ENCODE data around the gene ISL2.

The ISL2 gene

DNA sequence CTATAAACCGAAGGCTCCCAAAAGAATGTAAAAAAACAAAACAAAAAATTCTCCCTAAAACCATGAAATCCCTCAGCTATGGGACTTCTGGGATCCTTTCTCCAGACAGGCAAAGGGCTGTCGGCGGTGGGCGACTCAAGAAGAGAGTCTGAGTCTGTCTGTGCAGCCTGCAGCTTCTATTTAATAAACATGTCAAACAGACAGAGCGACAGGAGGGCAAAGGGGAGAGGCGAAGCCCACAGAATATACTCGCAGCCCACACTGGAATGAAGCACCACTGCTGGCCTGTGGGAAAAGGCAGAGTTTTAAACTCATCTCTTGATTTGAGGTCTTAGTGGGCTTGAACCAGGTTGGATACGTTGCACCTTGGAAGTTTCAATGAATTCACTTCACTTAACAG, 40.2 kb downstream of the ISL2 start:
- no peak for DNase-seq (ENCODE audit: low spot score)

DNA sequence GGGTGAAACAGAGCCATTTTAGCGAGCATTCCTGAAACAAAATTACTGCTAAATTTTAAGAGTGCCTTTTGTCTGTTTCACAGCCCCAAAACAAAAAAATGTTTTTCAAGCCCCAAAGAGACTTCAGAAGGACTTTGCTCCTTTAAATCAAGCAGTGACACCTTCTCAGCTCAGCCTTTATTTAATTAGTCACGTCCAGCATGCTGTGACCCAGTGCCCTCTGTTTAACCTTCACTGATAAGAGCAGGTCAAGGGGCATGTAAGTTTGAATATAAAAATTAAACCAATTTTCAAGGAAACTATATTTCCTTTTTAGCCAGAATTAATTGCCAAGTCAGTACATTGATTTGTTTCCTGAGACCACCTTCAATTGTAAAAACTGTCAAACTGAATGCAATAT, 40.6 kb downstream of the ISL2 start:
- DNase-seq (ENCODE audit: low spot score) = no peak

DNA sequence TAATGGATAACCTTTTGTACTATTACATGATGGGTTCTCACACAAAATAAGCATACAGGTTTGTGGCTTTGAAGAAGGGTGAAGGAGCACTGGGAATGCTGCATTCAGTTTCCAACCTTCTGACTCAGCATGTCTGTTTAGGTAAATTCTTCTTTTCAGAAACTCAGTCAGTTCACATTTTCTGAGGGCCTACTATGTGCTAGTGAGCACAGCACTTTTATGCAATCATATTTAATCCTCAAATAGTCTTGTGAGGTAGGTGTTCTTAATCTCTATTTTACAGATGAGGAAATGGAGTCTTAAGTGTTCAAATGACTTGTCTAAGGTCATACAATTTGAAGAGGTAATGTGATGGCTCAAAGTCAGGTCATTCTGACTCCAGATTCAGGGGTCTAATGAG, 41.2 kb downstream of the ISL2 start:
- no peak for DNase-seq (ENCODE audit: low spot score)

DNA sequence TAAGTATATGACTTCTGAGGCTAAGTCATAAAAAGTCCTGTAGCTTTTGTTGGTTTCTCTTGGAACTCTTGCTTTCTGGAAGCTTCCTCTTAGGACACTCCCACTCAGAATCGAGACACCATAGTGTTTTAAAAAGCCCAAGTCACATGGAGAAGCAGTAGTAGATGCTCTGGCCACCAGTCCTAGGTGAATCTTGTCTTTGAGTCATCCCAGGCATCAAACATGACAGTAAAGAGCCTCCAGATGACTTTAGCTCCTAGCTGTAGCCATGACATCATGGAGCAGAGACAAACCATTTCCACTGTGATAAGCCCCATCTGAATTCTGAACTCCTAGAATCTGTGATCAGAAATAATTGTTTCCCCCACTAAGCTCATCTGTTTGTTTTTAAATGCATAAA, 42.1 kb downstream of the ISL2 start:
- DNase-seq (ENCODE audit: low spot score) = no peak

DNA sequence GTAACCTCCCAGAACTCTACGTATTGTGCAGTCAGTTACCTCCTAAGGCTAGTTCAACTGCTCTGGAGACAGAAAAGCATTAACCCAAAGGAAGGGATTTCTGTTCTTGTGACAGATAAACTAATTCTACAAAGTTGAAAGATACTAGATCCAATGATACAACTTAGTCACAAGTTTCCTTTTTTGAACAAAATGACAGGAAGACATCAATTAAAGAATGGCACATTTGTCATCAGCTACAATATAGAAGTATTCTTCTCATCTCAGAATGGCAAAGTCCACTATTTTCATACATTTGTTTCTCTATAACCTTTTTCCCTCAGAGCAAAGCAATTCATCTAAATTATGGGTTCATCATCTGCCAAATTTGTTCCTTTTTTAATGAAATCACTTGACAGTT, 43.7 kb downstream of the ISL2 start:
- DNase-seq (ENCODE audit: low spot score) = no peak

DNA sequence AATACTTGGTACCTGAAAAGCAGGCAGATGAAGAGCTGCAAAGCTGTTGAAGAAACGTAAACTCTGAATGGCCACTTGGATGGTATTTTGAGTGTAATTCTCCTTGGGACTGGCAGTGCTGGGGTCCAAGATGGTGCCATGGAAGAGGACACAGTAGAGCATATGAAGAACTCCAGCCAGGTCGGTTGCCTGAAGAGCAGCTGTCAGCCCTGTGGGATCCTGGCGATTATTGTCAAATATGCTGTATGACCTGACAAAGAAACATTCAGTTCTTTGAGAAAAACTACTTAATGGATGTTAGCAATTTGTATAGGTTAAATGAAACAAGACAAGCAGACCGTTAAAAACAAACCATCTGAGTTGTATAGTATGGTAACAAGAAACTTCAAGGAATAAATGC, 44.8 kb downstream of the ISL2 start:
- no peak for DNase-seq (ENCODE audit: low spot score)

DNA sequence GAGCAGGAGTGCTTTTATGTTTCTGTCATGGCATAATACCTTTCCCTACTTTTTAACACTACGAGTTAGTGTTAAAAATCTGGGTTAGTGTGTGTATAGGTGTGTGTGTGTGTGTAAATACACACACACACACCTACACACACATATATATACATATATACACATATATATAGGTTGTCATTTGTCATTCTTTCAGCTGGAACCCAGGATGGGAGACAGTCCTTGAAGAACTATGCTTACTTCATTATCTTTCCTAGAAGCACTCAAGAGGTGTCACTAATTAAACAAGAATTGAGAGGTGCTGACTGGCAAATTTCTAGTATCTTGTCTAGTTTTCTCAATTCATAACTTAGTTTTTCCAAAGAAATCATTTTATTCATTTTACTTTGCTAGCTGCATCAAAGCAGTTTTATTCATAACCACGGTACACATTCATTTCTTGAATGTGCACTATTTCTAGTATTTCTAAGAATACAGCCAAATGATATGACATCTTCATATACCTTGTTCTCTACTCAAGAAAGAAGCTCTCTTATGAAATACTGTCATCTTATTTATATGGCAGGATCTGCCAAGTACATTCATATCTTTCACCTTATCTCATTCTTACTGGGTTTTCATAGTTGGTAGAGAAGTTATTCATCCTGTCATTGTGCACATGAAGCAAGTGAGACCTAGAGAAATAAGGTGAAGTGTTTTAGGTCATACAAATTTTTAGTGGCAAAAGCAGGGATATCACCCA, 46.6 kb downstream of the ISL2 start:
- no peak for DNase-seq (ENCODE audit: low spot score)

DNA sequence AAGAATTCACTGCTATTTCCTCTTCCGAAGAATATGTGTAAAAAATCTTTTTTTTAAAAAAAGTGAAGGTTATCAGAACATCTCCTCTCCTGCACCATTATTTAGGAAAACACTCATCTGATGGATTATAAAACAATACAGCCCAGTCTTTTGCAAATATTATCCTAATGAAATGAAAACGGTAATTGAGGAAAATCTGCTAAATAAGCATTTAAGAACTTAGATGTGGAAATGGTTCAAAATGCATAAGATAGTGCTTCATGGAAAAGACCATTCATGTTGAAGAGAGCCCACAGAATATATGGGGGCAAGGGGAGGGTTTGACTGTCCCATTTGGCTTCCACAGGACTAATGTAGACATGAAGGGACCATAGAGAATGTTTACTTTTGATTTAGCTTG, 47.8 kb downstream of the ISL2 start:
- DNase-seq (ENCODE audit: low spot score) = no peak

DNA sequence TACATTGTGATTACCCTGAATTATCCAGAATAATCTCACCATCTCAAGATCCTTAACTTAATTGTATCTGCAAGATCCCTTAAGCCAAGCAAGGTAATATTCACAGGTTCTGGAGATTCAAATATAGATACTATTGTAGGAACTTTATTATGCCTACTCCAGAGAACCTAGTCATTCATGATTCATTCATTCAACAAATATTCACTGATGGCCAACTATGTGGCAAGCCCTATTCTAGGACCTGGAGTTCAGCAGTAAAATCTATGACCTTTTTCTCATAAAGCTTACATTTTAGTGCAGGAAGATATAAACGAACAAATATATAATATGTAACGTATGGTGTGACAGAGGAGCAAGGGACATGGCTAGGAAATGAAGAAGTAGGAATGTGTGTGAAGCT, 49.6 kb downstream of the ISL2 start:
- no peak for DNase-seq (ENCODE audit: low spot score)

DNA sequence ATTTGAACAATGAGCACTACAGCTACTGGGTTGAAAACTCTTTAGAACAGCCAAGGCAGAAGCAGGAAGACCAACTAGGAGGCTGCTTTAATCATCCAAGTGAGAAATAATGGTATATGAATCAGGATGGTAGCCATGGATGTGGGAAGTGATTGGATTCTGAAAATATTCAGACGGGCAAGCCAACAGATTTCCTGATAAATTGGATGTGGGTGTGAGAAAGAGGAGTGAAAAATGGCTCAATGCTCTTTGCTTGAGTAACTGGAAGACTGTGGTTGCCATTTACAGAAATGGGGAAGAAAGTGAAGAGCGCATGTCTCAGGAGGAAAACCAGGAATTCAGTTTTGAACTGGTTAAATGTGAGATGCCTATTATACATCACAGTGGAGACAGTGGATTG, 50.4 kb downstream of the ISL2 start:
- no peak for DNase-seq (ENCODE audit: low spot score)

DNA sequence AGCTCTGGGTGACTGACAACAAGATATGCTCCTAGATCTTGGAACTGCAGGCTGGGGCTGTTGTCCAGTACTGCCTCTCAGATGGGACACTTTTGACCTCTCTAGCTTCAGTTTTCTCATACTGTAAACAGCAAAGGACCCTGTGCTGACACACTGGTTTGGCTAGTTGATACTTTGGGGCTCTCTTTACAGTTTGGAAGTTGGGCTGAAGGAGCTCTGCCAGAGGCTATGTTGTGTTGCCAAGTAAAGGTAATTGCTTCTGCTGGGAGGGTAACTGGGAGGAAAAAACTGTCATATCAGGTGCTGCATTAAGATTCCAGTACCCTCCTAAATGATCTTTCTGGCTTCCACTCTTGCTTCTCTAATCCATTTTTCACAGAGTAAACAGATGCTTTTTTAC, 54.0 kb downstream of the ISL2 start:
- DNase-seq (ENCODE audit: low spot score) = no peak

DNA sequence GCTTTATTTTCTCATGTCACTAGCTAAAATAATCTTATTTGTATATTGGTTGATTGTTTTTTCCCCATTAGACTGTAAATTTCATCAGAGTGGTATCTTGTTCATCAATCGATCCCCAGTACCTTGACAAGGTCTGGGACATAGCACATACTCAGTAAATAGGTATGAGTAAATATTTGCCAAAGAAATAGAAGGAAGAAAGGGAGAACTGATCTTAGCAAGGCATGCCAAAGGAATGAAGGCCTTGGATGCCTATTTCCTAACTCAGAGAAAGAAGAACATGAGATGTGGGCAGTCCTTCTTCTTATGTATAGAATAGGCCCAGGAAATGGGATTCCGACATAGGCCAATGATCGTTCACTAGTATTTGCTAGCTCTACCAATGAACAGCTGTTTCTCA, 54.7 kb downstream of the ISL2 start:
- DNase-seq (ENCODE audit: low spot score) = no peak

DNA sequence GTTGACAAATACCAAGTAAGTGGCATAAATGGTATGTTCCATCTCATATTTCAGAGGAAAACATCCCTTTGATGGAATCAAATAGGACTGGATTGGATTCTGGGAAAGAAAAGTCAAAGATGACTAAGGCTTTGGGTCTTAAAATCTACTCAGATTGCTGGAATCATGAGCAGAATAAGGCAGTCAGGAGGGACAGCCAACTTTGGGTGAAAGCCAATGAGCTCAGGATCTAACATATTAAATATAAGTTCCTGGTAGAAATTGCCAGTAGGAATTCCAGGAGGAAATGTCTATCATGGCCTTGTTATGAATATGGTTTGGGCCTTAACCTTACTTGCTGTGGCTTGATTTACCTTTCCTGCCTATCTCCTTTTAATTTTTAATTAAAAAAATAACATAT, 55.3 kb downstream of the ISL2 start:
- DNase-seq (ENCODE audit: low spot score) = no peak
